Measurements from ENCODE around the gene TRIO.

- TF ChIP-seq CTCF (IDR thresholded peaks at IDR 0.05), result no peak
- TF ChIP-seq POLR2A (IDR thresholded peaks at IDR 0.05), result no peak
Observed at GRCh38 chr5:14257995-14258403, 114.9 kb downstream of the TRIO start.
